NT2/D1 (cell line): Measurements from ENCODE around the gene RNF144B.

Experiments used
- YY1 ChIP-seq: IDR thresholded peaks from 2 replicates; pipeline ENCODE4 v1.6.1; 2011; ENCODE audit not compliant: insufficient read length, insufficient read depth
- ZNF274 ChIP-seq: IDR thresholded peaks from 2 replicates; pipeline ENCODE4 v1.6.1; 2011; ENCODE audit warnings: mild to moderate bottlenecking, low read depth, low read length

DNA sequence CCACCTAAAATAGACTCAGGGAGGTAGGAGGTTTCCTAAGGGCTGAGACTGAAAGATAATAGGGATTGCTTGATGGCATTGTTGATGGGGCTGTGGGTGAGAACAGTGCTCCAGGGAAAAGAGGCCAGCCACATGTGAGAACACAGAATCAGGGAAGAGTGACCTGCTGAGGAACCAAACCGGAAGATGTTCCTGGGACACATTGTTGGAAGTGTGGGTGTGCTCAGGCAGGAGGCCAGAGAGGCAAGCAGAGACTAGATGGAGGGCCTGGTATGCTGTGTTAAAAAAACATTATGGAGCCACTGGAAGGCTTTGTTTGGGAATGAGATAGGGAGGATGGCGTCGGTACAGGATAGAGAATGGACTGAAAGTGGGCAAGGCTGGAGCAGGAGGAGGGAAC lies 23.3 kb downstream of the RNF144B start:
- TF ChIP-seq YY1 (no peak), ZNF274 (no peak)
